ENCODE measurements around the gene C20orf96.
"Not testable (repeated sequence)": the region's sequence is repeated elsewhere in the genome, so short reads cannot be mapped to it uniquely, and the experiment has no call there.

Gene C20orf96

DNA sequence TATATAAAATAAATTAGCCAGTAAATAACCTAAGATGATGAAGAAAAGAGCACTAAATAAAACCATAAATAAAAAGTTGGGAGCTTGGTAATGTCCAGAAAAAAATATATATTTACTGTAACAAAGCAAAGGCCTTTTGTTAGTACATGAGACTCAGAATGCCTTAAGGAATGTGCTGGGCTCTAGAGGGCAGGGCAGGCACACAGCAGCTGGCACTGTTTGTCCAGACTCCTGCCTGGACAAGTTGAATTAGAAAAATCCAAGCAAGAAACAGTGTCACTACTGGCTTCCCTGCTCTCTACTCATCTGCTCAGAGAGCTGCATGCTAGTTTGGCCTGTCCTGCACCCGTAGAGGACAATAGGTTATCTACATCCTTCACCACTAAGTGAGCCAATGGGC lies 54.7 kb downstream of the C20orf96 start:
- no peak for DNase-seq

DNA sequence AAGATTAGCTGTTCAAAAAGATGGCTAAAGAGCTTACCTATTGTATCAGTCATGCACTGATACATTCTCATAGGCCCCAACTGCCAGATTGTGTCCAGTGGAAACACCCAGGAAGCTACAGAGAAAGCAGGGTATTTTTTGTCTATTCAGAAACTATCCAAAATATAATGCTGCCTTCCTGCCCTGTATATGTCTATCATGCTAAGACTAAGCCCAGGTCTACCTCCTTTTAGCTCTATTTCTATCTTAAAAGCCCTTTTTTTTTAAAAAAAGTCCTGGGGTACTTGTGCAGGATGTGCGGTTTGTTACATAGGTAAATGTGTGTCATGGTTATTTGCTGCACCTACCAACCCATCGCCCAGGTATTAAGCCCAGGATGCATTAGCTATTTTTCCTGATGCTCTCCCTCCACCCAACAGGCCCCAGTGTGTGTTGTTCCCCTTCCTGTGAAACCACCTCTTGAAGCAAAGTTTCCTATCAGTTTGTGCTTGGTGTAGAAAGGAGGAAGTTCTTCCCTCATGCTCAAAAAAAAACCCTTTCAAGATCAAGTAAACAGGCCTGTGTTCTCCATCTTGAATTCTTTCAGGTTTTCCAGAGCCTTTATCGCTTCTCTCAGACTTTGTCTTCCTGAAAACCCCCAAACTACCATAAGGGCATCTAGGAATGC lies 63.0 kb downstream of the C20orf96 start:
- DNase-seq = no peak

DNA sequence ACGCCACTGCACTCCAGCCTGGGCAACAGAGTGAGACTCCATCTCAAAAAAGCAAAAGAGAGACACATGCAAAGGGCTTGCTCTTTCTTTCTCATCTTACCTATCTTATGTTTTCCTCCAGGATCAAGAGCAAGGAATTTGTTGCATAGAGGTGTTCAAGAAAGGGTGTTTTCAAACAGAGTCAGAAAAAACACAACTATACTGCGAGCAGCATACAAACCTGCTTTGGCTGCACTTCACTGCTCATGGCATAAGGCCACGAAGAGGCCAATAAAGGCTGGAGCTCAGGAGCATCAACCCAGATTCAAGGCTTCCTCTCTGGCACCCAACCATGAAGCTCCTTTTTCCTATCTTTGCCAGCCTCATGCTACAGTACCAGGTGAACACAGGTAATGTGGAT lies 63.6 kb downstream of the C20orf96 start, which contains the start of gene DEFB129:
Gene DEFB129, plus strand, starts transcription at position 301 of the 400 bp plus-strand sequence. Its CDS starts 31 bp downstream, at position 332.
- no peak for DNase-seq

DNA sequence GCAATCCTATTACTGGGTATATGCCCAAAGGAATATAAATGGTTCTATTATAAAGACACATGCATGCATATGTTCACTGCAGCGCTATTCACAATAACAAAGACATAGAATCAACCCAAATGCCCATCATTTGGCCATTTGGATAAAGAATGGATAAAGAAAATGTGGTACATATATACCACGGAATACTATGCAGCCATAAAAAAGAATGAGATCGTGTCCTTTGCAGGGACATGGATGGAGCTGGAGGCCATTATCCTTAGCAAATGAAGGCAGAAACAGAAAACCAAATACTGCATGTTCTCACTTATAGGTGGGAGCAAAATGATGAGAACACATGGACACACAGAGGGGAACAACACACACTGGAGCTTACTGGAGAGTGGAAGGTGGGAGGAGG lies 64.7 kb downstream of the C20orf96 start:
- not testable (repeated sequence) for DNase-seq

DNA sequence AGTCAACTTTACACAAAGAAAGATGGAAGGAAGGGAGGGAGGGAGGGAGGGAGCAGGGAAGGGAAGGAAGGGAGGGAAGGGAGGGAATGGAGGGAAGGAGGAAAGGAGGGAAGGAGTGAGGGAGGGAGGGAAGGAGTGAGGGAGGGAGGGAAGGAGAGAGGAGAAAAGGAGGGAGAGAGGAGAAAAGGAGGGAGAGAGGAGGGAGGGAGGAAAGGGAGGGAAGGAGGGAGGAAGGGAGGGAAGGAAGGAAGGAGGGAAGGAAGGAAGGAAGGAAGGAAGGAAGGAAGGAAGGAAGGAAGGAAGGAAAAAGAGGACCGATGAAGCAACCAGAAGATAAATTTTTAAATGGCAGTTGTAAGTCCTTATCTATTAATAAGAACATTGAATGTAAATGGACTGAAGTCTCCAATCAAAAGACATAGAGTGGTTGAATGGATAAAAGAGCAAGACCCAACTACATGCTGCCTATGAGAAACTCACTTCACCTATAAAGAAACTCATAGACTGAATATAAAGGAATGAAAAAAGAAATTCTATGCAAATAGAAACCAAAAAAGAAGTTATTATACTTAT lies 69.2 kb downstream of the C20orf96 start:
- DNase-seq = no peak
